ENCODE data around the gene ASB11. TPM values are rescaled to one million over a fixed set of nuclear protein-coding genes. Genes with fewer than 3 reads are reported as not detected.
"Not testable (repeated sequence)": the region's sequence is repeated elsewhere in the genome, so short reads cannot be mapped to it uniquely, and the experiment has no call there.

ASB11 gene
- total and polyA plus RNA-seq, 10 of the 15 experiments (the other 5 are each of a cell fraction or from before 2014, with no cell fraction given), result not detected

DNA sequence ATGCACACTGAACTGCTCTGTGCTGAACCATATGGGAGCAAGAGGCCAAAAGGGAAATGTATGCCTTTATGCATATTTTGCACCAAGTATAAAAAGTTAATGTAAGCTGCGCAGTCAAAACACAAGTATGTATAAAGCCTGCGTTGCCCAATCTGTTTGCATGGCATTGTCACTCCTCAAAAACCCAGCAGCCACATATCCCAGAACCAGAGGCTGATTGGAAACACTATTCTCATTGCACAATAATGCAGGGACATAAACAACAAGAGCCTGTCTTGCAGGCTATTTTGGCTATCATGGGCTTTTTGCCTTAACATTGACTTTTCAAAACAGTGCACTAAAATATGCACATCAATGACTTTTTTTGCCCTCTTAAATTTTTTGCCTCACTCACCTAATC is 40.5 kb downstream of the ASB11 start:
- H4K20me1 ChIP-seq (ENCODE audit: control insufficient read depth, insufficient read depth), result no peaks in the 10 kb centered on the region
- no peak overlapping the region for H3K4me3 ChIP-seq
- H3K79me2 ChIP-seq (ENCODE audit: control insufficient read depth, insufficient read depth, low read length), result no peaks in the 10 kb centered on the region
- no TSS peak for BruUV-seq (replicated peaks)
- ATAC-seq (no peak), DNase-seq (ENCODE audit: low read depth, low spot score) (no peak), FAIRE-seq (no peak)
- in situ Hi-C loops (cut with MboI) (no loop called here), intact Hi-C loops (cut with micrococcal nuclease; ENCODE audit: unreplicated experiment) (no loop called here)
- no peaks in the 10 kb centered on the region; the same call in 2 of the 3 replicates for H3K9me3 ChIP-seq (replicated peaks; ENCODE audit: control insufficient read depth, insufficient read depth, low read length)
- no peak overlapping the region for H3K27ac ChIP-seq (ENCODE audit: control insufficient read depth, insufficient read depth)
- SMC1A ChIA-PET (ENCODE audit: uncharacterized antibody, unreplicated experiment), result no interaction called here
- WGBS (ENCODE audit: insufficient coverage, insufficient replicate concordance, low lambda C conversion rate, missing lambda C conversion rate), result 83% methylated on average over 2 of the region's 2 CpGs
- H3K4me2 ChIP-seq (ENCODE audit: control insufficient read depth, insufficient read depth), result no peak overlapping the region
- H3K4me1 ChIP-seq (ENCODE audit: control insufficient read depth, insufficient read depth, low read length), result no peaks in the 10 kb centered on the region
- no peak overlapping the region for H2AFZ ChIP-seq (ENCODE audit: control insufficient read depth, low read depth, low read length)
- H3K36me3 ChIP-seq (ENCODE audit: control insufficient read depth in 2 of 2, insufficient read depth in 2 of 2, low read length in 1 of 2), result no peaks in the 10 kb centered on the region
- H3K9ac ChIP-seq (ENCODE audit: control insufficient read depth, insufficient read depth, low read length), result no peak overlapping the region
- CTCF ChIA-PET, result no interaction called here
- no peak for TF ChIP-seq PAX8 (IDR thresholded peaks at IDR 0.05)
- TF ChIP-seq CREB1 (IDR thresholded peaks at IDR 0.05; ENCODE audit: low read depth), result no peak
- POLR2A ChIA-PET, result no interaction called here
- no peaks in the 10 kb centered on the region for H3K27me3 ChIP-seq (replicated peaks in 1 of 2; ENCODE audit: control insufficient read depth in 2 of 2, insufficient read depth in 2 of 2, low read length in 1 of 2)
- RAD21 ChIA-PET (ENCODE audit: unreplicated experiment), result no interaction called here

DNA sequence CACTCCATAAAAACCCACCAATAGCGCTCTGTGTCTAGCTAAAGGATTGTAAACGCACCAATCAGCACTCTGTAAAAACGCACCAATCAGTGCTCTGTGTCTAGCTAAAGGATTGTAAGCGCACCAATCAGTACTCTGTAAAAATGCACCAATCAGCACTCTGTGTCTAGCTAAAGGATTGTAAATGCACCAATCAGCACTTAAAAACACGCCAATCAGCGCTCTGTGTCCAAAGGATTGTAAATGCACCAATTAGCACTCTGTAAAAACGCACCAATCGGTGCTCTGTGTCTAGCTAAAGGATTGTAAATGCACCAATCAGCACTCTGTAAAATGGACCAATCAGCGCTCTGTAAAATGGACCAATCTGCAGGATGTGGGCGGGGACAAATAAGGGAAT is 42.2 kb downstream of the ASB11 start:
- DNase-seq (ENCODE audit: low read depth, low spot score); FAIRE-seq; H4K20me1 ChIP-seq (ENCODE audit: control insufficient read depth, insufficient read depth); in situ Hi-C loops (cut with MboI); BruUV-seq (replicated peaks); intact Hi-C loops (cut with micrococcal nuclease; ENCODE audit: unreplicated experiment); H3K27ac ChIP-seq (ENCODE audit: control insufficient read depth, insufficient read depth); H2AFZ ChIP-seq (ENCODE audit: control insufficient read depth, low read depth, low read length); ATAC-seq; H3K79me2 ChIP-seq (ENCODE audit: control insufficient read depth, insufficient read depth, low read length); H3K4me3 ChIP-seq; H3K4me2 ChIP-seq (ENCODE audit: control insufficient read depth, insufficient read depth); H3K4me1 ChIP-seq (ENCODE audit: control insufficient read depth, insufficient read depth, low read length); H3K9ac ChIP-seq (ENCODE audit: control insufficient read depth, insufficient read depth, low read length); H3K27me3 ChIP-seq (replicated peaks in 1 of 2; ENCODE audit: control insufficient read depth in 2 of 2, insufficient read depth in 2 of 2, low read length in 1 of 2); H3K36me3 ChIP-seq (ENCODE audit: control insufficient read depth in 2 of 2, insufficient read depth in 2 of 2, low read length in 1 of 2); RAD21 ChIA-PET (ENCODE audit: unreplicated experiment); H3K9me3 ChIP-seq (replicated peaks; ENCODE audit: control insufficient read depth, insufficient read depth, low read length): not testable (repeated sequence)
- SMC1A ChIA-PET (ENCODE audit: uncharacterized antibody, unreplicated experiment), result interaction anchor here (1.2 kb wide), 1 partner anchor 18 kb away, joined by 3 read pairs; no protein-coding TSS in a partner anchor
- 60% methylated on average over 10 of the region's 10 CpGs for WGBS (ENCODE audit: insufficient coverage, insufficient replicate concordance, low lambda C conversion rate, missing lambda C conversion rate)
- CTCF ChIA-PET, result interaction anchor here (0.9 kb wide), 1 partner anchor 196 kb away, joined by 3 read pairs; no protein-coding TSS in a partner anchor
- TF ChIP-seq NFYB (IDR thresholded peaks at IDR 0.05; ENCODE audit: insufficient read depth, low read depth, low read length), result peak; percentile 21; the same call in 1 of the 2 replicates
- POLR2A ChIA-PET, result interaction anchor here (1.4 kb wide), 1 partner anchor 12 kb away, joined by 3 read pairs; no protein-coding TSS in a partner anchor

Measured in GM12878 (cell line).